GM12892 (cell line): ENCODE results near the gene FREM1.

Experiments
- POLR2A ChIP-seq: IDR thresholded peaks from 2 replicates; pipeline ENCODE4 v1.6.1; 2011; ENCODE audit warnings: low read depth, low read length, control low read depth
- POLR2AphosphoS5 ChIP-seq: IDR thresholded peaks from 2 replicates; pipeline ENCODE4 v1.6.1; 2011; ENCODE audit warnings: low read depth, low read length, control low read depth

GRCh38 chr9:14799030-14799429, 111.2 kb downstream of the FREM1 start:
- TF ChIP-seq POLR2A = no peak
- TF ChIP-seq POLR2AphosphoS5 = no peak
